GM19025 (cell line): ENCODE results near the gene TMEM51.

Experiments used
- ATAC-seq: cut with Tn5 transposase; IDR thresholded peaks from one replicate; pipeline ENCODE4 v1.9.1; 2021; ENCODE audit warnings: mild to moderate bottlenecking, low read depth, moderate library complexity; ENCODE audit not compliant: unreplicated experiment

TMEM51 gene

DNA sequence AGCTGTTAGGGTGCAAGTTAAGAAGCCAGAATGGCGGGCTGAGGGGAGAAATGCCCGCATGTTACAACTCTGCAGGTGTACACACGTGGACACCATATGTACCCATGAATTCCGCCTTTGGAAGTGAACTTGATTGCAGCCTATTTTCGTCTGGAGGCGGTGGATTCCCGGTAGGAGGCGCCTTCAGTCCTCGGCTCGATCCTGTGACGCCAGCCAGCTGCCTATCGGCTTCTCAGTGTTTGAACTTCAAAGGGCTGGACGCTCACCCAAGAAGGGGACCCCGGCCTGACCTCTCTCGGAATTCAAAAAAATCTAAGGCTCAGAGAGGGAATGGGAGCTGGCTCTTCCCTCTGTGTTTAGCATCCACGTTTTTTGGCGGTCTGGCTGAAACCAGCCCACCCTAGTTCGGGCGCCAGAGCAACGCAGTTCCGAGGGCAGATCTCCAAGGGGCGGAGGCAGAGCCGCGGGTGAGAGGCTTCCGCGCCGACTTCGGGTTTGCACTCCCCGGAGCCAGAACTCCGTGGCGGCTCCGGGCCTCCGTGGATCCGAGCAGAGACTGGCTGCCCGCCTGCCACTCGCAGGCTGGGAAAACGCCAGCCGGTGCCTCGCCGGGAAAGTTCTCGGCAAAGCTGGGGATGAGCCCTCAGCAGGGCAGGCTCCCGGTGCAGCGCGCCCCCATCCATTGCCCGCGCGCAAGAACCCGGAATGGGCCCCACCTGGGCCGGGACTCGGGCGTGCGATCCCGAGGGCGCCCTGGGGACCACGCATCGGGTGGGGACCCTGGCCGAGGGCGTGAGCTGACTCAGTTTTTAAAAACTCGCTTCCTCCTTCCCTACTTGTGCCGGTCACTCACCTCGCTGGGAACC, 996 bp upstream of the TMEM51 start:
- ATAC-seq = no peak

DNA sequence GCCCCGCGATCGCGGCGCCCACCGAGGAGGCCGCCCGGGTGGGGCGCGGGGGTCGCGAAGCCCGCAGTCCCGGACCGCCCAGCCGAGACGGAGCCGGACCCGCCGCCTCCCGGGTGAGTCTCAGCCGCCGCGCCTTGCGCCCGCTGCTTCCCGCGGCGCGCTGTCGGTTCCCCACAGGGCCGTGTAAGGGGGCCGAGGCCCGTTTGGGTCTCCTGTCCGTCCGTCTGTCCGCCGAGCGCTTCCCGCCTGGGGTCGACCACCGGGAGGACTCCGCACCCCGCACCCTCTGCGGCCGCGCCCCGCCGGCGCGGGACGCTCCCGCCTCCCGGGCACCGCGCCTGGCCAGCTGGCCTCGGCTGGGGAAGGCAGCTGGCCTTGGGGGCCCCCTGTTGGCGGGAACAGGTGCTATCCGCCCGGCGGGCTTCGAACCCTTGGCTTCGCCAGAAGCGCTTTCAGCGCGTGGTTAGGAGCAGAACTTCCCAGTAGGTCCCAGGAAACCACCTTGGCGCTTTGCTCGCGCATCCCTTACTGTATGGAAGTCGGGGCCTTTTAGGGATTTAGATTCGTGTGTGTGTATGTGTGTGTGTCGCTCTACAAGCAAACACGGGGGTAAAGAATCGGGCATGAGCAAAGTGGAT, 414 bp downstream of the TMEM51 start:
- ATAC-seq = no peak

DNA sequence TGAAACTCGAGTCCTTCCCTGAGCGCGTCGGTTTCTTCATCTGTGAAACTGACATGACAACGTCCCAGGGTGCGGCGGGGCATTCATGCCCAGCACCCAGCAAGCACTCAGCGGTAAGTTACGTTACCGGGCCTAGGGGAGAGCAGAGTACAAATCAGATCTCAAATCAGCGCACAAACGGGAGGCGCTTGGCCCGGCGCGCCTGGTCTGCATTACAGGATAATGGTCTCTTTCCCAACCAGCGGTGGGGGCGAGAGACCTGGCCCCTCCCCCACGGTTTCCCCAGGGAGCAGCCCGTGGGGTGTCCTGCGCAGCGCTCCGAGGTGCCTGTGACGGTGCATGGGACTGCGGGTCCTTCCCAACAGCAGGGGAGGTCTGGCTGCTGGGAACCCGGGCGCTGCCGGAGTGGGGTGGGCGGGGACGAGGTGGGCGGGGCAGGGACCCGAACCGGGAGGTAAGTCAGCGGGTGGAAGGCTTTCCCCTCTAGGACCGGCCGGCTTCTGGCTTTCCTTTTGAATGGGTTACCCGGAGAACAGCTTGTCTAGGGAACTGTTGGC, 1.0 kb downstream of the TMEM51 start:
- no peak for ATAC-seq

DNA sequence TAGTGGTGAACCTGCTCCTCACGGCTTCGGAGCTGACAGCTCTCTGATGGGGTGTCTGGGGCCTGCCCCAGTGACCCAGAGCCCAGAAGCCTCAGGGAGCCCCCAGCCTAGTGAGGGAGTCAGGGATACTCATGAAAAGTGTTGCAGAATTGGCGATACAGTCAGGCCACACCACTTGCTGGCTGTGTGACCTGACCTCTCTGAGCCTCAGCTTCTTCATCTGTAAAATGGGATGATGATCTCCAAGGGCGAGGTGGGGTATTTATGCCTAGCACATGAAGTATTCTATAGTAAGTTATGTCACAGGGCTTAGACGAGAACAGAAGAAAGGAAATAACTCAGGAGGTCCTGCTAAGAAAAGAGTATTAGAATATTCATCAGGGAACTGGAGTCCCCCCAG, 1.6 kb downstream of the TMEM51 start:
- no peak for ATAC-seq

DNA sequence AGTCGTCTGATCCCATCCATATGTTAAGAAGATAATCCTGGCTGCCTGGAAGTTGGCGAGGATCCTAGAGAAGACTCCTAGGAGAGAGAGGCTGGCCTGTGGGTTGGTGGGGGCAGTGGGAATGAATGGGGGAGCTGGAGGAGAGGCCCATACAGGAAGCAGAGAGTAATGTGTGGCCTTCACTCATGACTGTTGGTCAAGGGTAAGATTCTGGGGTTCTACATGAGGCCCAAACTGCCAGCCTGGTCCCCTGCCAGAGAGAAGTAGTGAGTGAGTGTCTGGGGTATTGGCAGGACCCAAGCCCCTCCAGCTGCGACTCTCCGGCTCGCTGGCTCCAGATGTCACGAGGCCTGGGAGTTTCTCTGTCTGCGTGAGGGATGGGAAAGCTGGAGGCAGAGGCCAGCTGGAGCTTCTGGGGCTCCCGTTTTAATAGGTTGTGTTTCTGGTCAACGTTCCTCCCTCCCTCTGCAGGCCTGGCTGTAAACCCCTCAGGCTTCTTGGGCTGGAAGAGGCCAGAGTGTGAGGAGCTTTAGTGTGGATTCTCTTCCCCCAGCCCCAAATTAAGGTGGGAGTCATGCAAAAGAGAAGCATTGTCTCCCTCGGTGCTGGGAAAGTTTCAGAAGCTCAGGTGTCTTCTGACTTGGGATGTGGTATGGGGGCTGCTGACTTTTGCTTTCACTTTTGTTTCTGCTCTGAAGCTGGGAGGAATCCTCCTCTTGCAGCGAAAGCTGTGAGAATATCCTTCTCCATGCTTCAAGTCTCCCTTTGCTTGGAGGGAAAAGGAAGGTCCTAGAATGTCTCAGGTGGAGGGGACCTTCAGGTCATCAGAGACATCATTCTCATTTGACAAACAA, 2.6 kb downstream of the TMEM51 start:
- no peak for ATAC-seq

DNA sequence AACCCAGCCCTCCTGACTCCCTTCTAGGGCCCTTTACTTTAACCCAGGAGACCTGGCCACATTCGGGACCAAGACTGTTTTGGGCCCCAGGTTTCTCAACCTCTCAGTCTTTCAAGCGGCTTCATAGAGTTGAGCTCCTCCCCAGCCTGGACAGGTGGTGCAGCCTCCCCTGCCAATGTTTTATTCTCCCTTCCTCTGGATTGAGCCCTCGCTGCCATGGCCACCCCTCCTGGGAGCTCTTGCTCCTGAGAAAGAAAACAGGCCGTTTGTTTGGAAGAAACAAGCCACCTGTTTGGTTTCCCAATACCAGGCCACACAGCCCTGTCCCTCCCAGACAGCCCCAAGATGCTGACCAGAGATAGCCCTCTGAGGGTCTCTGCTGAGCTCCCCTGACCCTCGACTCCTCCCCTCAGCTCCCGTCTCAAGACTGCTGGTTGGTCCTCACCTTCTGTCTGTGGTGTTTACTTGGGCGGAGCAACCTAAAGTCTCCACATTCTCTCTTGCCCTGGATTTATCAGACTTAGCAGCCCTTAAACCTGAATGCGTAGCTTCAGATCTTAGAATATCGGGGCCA, 3.3 kb downstream of the TMEM51 start:
- ATAC-seq = no peak

DNA sequence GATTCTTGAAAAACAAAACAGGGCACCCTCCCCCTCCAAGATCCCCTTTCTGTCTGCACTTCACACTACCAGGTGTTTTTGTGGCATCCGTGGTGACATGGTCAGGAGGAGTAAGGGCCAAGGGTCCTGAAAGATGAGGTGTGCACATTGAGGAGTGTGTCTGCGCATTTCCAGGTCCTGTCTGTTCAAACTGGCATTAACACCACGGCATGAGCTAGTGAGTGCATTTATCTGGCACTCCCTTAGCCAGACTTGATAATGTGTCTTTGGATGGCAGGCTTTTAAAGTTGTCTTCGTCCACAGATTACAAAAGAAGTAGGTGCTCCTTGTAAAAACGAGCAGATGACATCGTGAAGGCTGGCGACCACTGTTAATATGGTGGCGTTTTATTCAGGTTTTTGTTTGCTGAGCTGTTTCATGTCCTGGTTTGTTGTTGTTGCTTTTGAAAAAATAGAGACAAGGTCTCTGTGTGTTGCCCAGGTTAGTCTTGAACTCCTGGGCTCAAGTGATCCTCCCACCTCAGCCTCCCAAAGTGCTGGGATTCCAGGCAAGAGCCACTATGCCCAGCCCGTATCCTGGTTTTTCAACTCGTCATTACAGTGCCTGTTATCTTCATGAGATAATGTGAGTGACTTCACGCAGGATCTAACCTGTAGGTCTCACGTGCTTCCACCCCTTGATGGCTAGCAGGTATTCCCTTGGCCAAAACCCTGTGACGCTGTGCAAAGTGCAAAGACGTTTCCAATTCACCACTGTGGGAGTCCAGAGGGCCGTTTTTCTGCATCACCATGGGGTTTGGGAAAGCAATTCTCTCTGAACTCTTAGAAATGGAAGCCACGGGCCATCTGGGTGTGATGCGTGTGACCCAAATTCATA, 4.2 kb downstream of the TMEM51 start:
- ATAC-seq = no peak

DNA sequence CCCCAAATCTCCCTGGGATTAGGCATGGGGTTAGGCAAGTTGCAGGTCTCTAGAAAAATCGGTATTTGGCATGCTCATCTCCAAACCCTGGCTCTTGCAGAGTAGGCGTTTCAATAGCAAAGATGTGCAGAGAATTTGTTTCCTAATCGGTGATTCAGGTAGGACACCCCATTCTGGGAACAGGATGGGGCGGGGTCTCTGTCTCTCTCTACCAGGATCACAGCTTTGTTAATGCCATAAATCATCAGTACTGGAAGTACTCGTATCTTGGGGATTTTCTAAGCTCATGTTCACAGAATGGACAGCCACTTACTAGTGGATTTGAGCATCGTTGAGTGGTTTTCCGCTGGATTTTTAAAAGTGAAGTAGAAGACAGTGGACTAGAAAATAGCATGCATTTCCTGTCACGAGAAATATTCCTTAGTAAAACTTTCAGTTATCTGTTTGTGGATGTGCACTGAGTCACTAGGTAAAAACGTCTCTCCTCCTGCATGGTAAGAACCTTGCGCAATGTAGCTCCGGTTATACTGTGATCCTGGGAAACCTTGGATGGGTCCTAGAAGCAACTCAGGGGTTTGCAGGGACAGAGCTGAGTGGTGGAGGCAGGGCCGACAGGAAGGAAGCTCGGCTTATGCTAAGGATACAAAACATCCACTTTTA, 5.1 kb downstream of the TMEM51 start:
- no peak for ATAC-seq

DNA sequence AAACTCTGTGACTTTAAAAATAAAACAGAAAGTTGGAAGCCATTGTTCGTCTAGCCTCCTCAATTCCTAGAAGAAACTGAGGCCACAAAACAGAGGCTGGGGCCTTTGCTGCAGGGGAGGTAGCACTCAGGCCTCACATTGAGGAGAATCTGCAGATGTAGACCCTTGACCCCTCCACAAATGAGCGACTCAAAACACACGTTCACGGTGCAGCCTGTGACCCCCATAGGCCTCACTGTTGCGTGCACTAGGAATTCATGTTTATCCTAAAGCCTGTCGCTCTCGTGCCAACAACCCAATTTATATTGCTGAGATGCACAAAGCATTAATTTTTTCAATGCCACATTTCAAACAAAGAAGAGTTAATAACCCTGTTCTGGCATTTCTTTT, 5.6 kb downstream of the TMEM51 start:
- ATAC-seq = no peak

DNA sequence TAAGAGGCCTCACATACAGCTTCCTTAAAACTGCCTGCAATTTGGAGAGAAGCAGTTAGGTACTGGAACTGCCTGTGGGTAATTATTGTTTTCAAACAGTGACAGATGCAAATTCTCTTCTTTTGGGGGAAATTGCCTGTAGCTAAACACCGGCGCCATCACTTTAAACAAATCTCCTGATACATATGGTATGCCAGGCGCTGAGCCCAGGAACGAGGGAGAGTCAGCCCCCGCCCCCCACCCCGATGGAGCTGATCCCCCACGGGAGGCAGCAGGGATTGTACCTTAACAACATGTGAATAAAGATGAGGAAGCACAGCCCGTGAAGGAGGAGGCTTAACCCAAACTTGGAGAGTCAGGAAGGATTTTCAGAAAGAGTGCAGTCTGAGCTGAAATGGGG, 7.1 kb downstream of the TMEM51 start:
- ATAC-seq = no peak

DNA sequence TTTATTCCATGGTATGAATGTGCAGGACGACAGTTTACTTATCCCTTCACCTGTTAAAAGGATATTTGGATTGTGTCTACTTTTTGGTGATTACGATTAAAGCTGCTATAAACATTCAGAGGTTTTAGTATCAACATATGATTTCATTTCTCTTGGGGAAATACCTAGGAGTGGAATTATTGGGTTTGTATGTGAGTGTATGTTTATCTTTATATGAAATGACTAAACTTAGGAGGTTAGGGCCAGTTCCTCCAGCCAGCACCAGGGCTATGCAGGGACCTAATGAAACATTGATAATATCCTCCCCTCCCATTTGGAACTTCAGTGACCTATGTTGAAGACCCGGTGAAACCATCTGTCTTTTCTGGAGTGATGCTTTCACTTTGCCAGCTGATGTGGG, 13.8 kb downstream of the TMEM51 start:
- ATAC-seq = no peak

DNA sequence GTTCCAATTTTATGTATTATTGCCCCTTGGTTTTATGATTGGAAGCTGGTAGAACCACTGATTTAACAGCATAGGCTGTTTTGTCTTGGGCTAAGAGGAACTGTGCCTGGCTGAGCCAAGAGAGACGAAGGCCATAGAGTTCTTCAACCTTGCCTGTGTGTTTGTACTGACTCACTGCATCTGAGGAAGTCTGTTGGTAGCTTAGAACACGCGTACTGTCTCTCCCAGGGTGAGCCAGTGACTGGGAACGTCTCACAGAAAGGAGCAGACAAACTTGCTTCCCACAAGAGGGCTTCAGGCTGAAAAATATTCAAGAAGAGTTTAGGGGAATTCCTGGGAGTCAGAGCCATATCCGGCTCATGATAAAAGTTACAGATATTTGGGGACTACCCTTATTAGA, 14.9 kb downstream of the TMEM51 start:
- no peak for ATAC-seq

DNA sequence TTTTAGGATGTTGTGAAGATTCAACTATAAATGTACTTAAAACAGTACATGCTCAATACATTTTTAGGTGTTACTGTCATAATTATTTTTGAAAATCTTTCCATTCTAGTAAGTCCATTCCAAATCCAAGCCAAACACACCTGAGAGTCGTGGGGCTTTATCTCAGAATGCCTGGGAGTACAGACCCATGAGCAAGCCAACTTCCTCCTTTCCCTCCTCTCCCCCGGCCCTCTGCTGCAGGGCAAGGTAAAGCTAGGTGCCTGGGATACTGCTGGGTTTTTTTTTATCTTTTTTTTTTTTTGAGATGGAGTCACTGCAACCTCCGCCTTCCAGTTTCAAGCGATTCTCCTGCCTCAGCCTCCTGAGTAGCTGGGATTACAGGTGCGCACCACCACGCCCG, 16.5 kb downstream of the TMEM51 start:
- ATAC-seq = no peak

DNA sequence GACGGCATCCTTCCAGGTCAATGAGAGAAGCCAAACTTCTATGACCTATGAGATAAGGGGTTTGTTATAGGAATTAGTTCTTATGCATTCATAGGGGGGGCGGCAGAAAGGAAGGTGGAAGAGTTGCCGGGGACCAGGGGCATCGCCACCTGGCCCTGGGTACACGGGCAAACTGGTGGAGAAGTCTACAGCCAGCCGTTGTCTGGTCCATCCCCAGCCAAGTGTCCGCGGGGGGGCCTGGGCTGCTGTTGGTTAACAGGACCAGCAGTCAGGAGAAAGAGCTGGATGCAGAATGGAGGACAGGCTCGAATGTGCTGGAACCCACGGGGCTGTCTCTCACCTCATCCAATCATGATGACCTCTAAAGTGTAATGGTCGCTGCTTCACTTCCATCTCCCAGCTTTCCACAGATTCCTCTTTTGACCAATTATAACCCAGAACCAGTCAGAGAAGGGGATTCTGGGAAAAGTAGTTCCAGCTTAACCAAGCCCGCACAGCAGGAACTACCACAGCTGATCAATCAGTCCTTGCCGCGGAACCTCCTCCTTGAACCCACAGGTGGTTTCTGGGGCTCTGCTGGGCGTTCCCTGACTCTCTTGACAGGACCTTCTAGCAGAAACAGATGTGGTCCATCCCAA, 17.8 kb downstream of the TMEM51 start:
- no peak for ATAC-seq

DNA sequence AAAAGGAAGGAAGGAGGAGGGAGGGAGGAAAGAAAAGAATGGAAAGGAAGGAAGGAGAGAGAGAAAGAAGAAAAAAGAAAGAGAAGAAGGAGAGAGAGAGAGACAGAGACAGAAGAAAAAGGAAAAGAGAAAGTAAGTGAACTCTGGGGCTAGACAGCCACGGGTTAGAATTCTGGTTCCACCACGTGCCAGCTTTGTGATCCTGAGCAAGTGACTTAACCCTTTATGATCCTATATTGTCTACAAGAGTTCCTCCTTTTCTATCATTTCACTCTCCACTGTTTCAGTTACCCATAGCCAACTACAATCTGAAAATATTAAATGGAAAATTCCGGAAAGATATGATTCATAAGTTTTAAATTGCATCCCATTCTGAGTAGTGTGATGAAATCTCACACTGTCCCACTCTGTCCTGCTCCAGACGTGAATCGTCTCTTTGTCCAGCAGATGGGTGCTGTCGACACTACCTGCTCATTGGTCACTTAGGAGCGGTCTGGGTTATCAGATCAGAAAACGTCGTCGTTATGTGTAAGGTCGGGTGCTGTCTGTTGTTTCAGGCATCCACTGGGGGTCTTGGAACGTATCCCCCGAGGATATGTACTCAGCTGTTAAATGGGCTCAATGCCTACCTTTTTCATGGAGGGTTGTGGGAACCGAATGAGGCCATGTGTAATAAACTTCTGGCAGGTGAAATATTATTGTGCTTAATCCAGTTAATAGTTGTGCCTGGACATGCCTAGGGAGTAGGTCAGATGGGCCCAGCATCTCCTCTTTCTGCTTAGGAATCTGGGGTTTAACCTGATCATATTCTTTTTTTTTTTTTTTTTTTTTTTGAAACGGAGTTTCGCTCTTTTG, 19.1 kb downstream of the TMEM51 start:
- no peak for ATAC-seq

DNA sequence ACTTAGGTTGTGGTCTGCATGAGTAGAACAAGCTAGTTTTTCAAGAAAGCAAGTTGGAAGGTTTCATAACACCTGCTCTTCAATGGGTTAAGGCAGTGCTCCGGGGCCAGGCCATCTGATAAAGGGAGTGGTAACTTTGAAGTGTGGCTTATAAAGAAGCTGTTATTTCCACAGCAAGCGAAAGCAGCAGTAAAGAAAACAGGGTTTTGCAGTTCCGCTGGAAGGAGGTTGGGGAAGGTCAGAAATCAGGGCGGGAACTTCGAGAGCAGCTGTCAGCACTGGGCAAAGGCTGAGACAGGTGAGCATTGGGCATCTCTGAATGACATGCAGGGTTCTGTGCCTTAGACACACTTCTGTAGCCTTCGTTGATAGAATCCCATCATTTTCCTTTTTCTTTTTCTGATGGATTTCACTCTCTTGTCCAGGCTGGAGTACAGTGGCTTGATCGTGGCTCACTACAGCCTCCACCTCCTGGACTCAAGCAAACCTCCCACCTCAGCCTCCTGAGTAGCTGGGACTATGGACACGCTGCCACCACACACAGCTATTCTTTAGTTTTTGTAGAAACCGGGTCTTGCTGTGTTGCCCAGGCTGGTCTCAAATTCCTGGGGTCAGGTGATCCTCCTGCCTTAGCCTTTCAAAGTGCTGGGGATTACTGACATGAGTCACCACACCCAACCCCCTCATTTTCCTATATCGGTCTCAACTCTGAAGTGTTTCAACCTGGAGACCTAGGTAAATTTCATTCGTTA, 20.5 kb downstream of the TMEM51 start:
- no peak for ATAC-seq

DNA sequence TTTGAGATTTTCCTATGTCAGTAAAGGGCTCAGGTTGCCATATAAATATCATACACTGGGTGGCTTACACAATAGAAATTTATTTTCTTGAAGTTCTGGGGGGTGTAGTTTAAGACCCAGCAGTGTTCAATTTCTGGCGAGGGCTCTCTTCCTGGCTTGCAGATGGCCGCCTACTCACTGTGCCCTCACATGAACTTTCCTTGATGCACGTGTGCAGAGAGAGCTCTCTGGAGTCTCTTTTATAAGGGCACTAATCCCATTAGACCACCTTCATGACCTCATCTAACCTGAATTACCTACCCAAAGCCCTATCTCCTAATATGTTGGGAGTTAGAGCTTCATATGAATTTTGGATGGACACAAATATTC, 21.1 kb downstream of the TMEM51 start:
- ATAC-seq = no peak
